HG03066 (cell line): Measurements from ENCODE around the gene TSPAN13.
"Not testable (repeated sequence)": the region's sequence is repeated elsewhere in the genome, so short reads cannot be mapped to it uniquely, and the experiment has no call there.

ENCODE experiments used
- ATAC-seq: cut with Tn5 transposase; IDR thresholded peaks from one replicate; pipeline ENCODE4 v1.9.1; 2021; ENCODE audit warnings: low read depth; ENCODE audit not compliant: unreplicated experiment

TSPAN13 gene

DNA sequence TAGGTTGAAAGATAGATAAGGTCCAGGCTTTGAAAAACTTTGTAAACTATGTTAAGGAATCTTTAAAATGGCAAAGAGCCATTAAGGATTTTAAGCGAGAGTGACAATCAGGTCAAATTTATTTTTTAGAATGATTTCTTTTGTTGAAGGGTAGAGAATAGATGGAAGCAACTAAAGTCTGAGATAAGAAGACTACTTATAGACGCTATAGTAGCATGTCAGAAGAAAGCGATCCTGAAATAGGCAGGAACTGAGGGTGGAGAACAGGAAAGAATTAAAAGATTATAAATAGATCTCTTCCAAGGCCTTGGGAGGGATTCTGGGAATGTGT is 13.0 kb upstream of the TSPAN13 start:
- ATAC-seq = no peak

GRCh38 chr7:16740996-16741395 is 12.6 kb upstream of the TSPAN13 start:
- no peak for ATAC-seq

DNA sequence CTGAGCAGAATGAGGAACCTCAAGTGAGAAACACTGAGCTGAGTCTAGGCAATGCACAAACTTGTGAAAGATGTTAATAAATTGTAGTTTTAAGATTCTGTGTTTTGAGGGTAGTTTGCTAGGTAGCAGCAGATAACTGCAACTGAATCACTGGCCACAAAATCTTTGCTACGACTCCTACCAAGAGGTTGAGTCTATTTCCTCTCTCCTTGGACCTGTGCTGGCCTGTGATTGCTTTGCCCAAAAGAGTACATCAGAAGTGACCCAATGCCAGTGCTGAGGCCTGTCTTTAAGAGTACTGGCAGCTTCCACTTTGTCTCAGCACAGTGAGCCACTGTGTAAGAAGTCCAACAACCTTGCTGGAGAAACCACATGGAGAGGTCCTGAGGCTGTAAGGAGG is 11.9 kb upstream of the TSPAN13 start:
- ATAC-seq = no peak

DNA sequence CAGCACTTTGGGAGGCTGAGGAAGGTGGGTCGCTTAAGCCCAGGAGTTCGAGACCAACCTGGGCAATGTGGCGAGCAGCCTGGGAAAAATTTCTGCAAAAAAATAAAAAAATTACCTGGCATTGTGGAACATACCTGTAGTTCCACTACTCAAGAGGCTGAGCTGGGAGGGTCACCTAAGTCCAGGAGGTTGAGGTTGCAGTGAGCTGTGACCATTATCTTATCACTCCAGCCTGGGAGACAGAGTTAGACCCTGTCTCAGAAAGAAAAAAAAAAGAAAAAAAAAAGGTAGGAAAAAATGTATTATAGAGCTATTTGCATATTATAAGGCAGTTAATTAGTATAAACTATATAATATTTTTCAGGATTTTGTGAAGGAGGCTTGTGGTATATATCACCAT is 11.0 kb upstream of the TSPAN13 start:
- no peak for ATAC-seq

DNA sequence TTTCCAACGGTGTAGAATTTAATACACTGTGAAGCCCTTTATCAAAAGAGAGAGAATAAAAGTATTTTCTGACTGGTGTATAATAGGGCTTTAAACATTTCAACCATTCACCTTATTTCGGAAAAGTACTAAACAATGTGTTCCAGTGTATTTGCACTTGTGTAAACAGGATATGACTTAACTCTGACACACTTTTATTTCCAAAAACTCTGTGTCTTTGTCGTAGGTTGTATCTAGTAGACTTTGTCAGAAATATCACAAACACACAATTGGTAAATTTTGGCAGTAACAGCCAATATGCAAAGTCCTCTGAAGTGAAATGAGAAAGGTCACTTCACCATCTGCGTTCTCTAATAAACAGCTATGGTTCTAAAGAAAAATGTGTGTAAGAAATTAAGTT is 10.3 kb upstream of the TSPAN13 start:
- no peak for ATAC-seq

GRCh38 chr7:16744518-16745250 is 8.9 kb upstream of the TSPAN13 start:
- ATAC-seq = no peak

DNA sequence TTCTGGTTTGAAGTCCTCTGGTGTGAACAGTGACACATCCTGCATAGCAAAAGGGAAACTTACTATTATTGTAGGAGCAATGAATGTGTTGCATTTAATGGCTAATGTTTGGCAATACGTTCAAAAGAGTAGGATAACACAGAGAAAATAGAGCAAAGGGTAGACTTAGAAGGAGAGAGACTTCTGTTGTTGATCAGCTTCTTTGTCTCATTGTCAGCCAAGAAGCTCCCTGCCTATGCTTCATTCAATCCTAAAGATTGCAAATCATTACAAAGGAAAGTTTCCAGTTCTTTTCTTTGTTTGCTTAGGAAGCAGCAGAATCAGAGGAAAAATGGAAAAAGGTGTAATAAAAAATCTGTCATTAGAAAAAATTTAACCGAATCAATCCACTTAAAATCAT is 7.9 kb upstream of the TSPAN13 start:
- no peak for ATAC-seq

DNA sequence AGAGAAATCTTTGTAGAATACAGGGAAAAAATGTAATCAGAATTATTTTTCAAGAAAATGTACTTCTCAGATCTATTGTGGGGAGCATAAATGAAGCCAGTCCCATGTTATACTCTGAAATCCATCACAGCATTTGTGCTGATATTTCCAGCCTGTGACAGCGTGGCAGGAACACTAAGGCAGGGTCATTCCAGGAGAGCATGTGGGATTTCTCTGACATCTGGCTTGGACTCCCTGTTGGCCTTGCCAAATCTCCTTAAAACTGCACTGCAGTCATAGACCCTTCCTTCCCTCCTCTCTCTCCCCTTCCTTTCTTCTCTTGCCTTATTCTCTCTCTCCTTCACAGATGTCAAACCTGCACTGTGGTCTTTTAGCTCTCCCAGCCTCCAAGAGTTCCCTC is 6.5 kb upstream of the TSPAN13 start:
- no peak for ATAC-seq

DNA sequence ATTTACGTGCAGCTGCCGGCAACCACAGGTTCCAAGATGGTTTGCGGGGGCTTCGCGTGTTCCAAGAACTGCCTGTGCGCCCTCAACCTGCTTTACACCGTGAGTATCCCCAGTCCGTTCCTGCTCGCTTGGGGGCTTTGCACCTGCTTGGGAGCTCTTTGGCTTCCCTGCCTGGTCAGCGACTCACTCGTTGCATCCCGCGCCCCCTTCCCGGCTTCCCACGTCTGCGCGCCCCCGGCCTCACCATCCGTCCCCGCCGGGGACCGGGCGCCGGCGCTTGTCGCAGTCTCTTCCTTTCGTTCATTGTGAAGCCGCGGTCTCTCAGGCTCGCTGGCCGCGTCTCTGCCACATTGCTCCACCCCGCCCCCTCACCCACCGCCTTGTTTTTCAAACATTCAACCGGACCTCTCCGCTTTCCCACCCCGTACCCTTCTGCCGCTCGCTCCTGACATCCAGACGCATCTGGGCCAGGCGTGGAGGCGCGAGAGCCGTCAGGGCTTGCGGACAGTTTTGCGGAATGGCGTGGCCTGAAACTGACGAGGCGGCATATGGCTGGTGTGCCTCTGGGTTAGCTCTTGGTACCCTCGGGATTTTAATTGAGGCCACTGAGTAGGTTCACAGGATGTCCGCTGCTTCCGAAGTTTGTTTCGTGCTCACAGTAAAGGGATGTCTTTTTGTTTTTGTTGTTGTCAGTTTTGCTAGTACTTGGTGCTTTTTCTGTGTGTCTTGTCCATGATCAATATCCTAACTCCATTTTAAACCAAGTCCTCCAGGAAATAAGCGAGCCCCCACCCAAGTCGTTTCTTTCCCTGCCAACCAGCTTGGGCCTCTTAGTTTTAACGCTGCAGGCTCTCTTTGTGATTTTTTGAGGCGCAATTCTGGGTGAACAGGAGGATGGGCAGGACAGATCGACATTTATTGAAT is 639 bp downstream of the TSPAN13 start:
- no peak for ATAC-seq

GRCh38 chr7:16754856-16755317 is 1.3 kb downstream of the TSPAN13 start:
- ATAC-seq = no peak

DNA sequence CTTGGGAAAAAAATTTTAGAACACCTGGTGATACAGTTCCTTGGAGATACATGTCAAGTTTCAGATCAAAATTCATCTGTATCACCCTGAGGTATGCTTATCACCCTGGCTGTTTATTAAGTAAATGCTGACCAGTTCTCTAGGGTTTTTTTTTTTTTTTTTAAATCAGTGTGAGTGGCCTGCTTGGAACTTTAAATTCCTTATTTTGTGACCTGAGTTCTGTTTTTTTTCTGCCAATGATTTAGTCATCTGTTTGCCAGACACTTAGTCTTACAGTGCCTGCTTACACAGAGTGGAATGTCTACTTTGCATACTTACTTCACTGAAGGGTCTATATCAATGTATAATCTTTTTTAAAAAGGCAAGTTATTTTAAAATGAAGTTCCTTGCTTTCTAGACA is 1.8 kb downstream of the TSPAN13 start:
- ATAC-seq = no peak

- ATAC-seq = no peak
These were observed 4.5 kb downstream of the TSPAN13 start for GRCh38 chr7:16758036-16758435.

GRCh38 chr7:16758631-16759611 is 5.4 kb downstream of the TSPAN13 start:
- no peak for ATAC-seq

GRCh38 chr7:16759840-16760239 is 6.3 kb downstream of the TSPAN13 start:
- ATAC-seq = no peak

DNA sequence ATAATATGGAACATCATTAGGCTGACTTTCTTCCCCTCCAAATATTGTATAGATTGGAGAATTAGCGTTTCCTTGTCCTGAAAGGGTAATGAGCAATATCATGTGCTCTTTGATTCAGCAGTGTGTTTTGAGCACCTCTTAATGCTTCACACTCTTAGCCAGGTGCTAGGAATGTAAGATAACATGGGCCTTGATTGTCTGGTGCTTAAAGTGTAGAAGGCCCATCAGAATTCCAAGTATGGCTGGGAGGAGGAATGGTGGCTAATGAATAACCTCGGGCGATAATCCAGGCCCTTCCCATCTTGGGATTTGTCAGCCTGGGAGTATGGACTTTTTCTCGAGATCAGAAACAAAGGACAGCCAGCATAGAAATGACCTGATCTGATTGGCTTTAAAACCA is 8.6 kb downstream of the TSPAN13 start:
- ATAC-seq = no peak

DNA sequence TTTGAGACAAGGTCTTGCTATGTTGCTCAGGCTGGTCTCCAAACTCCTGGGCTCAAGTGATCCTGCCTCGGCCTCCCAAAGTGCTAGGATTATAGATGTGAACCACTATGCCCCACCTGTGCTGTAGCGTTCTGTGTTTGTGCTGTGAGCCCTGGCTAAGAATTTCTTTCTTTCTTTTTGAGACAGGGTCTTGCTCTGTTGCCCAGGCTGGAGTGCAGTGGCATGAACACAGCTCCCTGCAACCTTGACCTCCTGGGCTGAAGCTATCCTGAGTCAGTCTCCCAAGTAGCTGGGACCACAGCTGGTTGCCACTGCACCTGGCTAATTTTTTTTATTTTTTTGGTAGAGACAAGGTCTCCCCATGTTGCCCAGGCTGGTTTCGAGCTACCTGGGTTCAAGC is 11.4 kb downstream of the TSPAN13 start:
- no peak for ATAC-seq

DNA sequence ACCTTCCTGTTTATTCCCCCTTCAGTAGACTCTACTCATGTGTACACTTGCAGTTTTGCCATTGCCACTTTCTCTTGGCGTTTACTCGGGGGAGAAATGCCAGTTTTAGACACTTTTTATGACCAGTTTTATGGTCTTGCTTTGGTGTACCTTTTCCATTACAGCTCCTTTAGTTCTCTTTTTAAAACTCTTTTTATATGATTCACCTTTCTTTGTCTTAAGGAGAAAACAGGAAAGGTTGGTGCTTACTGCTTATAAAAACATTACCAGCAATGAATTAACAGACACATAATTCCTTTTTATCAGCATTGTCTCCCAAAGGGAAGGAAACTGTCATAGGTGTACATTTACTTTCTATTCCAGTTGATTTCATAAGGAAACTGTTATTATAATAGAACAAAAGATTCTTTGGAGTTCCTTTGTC is 11.9 kb downstream of the TSPAN13 start:
- no peak for ATAC-seq

DNA sequence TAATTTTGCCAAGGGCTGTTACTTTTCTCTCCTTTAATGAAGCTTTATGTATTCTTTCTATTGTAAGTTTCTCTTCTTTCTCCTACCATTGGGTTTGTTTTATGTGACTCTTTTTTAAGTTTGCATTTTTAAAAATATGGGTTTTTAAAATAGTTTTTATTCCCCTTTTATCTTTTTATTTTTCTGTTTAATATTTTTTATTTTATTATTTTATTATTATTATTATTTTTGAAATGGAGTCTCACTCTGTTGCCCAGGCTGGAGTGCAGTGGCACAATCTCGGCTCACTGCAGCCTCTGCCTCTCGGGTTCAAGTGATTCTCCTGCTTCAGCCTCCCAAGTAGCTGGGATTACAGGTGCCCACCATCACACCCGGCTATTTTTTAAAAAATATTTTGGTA is 16.4 kb downstream of the TSPAN13 start:
- not testable (repeated sequence) for ATAC-seq

DNA sequence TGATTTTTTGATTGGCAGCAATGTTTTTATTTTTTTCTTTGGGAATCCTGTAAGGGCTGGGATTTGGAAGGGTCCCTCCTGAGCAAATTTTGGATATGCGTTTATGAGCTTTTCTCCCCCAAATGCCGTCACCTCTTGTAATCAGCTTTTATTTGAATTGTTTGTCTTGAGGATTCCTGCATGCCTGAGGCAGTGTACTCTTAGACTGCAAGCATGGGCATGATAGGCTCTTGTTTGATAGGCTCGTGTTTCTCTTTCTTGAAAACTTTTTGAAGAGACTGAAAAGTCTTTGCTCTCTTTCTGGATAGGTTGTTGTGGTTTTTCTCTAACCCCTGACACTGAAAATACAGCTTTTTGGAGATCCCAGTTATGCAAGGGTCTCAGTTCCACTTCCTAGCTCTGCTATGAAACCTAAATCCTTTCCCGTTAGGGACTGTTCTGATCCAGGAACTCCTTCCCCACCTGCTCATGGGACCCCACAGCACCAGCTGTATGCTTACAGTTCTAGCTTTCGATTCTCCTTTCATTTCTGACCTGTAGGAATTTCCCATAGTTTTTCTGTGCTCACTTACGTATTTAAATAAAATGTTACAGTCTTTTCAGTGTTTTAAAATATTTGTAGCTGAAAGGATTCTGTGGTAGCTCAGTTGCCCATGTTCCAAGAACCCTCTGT is 17.2 kb downstream of the TSPAN13 start:
- ATAC-seq = no peak

DNA sequence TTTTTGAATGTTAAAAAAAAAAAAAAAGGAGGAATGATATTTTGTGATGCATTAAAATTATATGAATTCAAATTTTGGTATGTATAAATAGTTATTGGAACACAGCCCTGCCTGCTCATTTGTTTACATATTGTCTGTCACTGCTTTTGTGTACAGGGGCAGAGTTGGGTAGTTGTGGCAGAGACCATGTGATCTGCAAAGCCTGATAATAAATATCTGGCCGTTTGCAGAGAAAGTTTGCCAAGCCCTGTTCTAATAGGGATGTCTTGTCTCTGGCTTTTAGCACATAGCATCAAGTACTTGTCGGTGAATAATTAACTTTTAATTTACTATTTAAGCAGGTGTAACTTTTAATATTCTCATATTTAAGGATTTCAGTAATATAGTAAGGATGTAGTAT is 19.8 kb downstream of the TSPAN13 start:
- ATAC-seq = no peak
